GM19463 (cell line): Measurements from ENCODE around the gene CENPX.

ENCODE experiments used
- ATAC-seq: cut with Tn5 transposase; IDR thresholded peaks from one replicate; pipeline ENCODE4 v1.9.1; 2021; ENCODE audit warnings: mild to moderate bottlenecking, moderate library complexity; ENCODE audit not compliant: unreplicated experiment

The CENPX gene

GRCh38 chr17:82000803-82001570 lies 21.7 kb downstream of the CENPX start:
- no peak for ATAC-seq

- ATAC-seq, result no peak
Measured at GRCh38 chr17:81999976-82000802, 22.5 kb downstream of the CENPX start.

- ATAC-seq, result no peak
Measured at GRCh38 chr17:81999587-81999975, 23.1 kb downstream of the CENPX start.

- no peak for ATAC-seq
Measured at GRCh38 chr17:81998691-81999438, 23.8 kb downstream of the CENPX start.

GRCh38 chr17:81998212-81998611 lies 24.5 kb downstream of the CENPX start:
- no peak for ATAC-seq

GRCh38 chr17:81996757-81997441 lies 25.8 kb downstream of the CENPX start:
- ATAC-seq, result no peak

- no peak for ATAC-seq
Measured at GRCh38 chr17:81996232-81996756, 26.4 kb downstream of the CENPX start.

GRCh38 chr17:81995463-81996231 lies 27.0 kb downstream of the CENPX start:
- ATAC-seq, result no peak

- no peak for ATAC-seq
Measured at GRCh38 chr17:81994593-81995462, 27.9 kb downstream of the CENPX start.

GRCh38 chr17:81993729-81994592 lies 28.7 kb downstream of the CENPX start:
- no peak for ATAC-seq

GRCh38 chr17:81992306-81993102 lies 30.2 kb downstream of the CENPX start:
- ATAC-seq, result no peak

GRCh38 chr17:81991684-81992305 lies 30.9 kb downstream of the CENPX start:
- no peak for ATAC-seq

- no peak for ATAC-seq
Measured at GRCh38 chr17:81990836-81991683, 31.6 kb downstream of the CENPX start.

- ATAC-seq, result no peak
Measured at GRCh38 chr17:81987161-81987770, 35.4 kb downstream of the CENPX start.

GRCh38 chr17:81986606-81987005 lies 36.1 kb downstream of the CENPX start:
- ATAC-seq, result no peak
